Measurements from ENCODE around the gene CELF4.

DNA sequence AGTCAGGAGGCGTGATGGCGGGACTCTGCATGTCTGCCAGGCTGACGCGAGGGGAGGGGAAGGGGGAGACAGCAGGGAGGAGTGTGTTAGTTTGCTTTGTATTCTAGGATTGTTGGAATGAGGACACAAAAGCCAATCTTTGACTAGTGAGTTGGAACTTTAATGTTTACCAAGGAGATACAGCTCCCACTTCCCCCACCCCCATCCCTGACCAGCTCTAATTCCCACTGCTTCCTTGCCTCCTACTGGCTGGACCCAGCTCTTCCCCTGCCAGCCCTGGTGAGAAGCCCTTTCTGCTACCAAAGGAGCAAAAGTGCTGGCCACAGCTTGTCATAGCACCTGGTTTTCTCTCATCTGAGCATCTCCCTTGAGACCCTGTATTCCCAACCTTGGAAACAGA is 84.5 kb downstream of the CELF4 start:
- no peak for TF ChIP-seq TCF12 (IDR thresholded peaks at IDR 0.05; ENCODE audit: low read depth)
- TF ChIP-seq, protein P1, sequence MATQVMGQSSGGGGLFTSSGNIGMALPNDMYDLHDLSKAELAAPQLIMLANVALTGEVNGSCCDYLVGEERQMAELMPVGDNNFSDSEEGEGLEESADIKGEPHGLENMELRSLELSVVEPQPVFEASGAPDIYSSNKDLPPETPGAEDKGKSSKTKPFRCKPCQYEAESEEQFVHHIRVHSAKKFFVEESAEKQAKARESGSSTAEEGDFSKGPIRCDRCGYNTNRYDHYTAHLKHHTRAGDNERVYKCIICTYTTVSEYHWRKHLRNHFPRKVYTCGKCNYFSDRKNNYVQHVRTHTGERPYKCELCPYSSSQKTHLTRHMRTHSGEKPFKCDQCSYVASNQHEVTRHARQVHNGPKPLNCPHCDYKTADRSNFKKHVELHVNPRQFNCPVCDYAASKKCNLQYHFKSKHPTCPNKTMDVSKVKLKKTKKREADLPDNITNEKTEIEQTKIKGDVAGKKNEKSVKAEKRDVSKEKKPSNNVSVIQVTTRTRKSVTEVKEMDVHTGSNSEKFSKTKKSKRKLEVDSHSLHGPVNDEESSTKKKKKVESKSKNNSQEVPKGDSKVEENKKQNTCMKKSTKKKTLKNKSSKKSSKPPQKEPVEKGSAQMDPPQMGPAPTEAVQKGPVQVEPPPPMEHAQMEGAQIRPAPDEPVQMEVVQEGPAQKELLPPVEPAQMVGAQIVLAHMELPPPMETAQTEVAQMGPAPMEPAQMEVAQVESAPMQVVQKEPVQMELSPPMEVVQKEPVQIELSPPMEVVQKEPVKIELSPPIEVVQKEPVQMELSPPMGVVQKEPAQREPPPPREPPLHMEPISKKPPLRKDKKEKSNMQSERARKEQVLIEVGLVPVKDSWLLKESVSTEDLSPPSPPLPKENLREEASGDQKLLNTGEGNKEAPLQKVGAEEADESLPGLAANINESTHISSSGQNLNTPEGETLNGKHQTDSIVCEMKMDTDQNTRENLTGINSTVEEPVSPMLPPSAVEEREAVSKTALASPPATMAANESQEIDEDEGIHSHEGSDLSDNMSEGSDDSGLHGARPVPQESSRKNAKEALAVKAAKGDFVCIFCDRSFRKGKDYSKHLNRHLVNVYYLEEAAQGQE (IDR thresholded peaks at IDR 0.05; ENCODE audit: low read depth) = no peak
- TF ChIP-seq TEAD4 (IDR thresholded peaks at IDR 0.05) = no peak
- TF ChIP-seq RAD21 (IDR thresholded peaks at IDR 0.05; ENCODE audit: low read depth) = no peak
- TF ChIP-seq, protein P2, sequence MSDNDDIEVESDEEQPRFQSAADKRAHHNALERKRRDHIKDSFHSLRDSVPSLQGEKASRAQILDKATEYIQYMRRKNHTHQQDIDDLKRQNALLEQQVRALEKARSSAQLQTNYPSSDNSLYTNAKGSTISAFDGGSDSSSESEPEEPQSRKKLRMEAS (IDR thresholded peaks at IDR 0.05) = no peak
- no peak for TF ChIP-seq ZBTB7A (IDR thresholded peaks at IDR 0.05; ENCODE audit: low read depth)
- no peak for TF ChIP-seq YY1 (IDR thresholded peaks at IDR 0.05; ENCODE audit: low read depth)

Measured in Ishikawa (cell line).